Erythroblast (primary cell): ENCODE data around the gene CFD.

Experiments used
- GATA1 ChIP-seq: IDR thresholded peaks from 2 replicates; pipeline ENCODE4 v1.6.1; 2011; ENCODE audit warnings: low read depth, mild to moderate bottlenecking, control low read depth, low read length, moderate library complexity
- POLR2A ChIP-seq: IDR thresholded peaks from 2 replicates; pipeline ENCODE4 v1.6.1; 2011; ENCODE audit warnings: mild to moderate bottlenecking, low read length

- TF ChIP-seq POLR2A (no peak), GATA1 (no peak)
Measured at GRCh38 chr19:812049-812746, 47.3 kb upstream of the CFD start.
